Activated T-helper 1 cell treated with anti-CD3 and anti-CD28 coated beads, Interleukin-12 subunit alpha, Interleukin-12 subunit beta, Interleukin-2, Interleukin-4 antibody, amounts not matched to agents 30 ng/mL and 10 ng/mL and 1 ng/mL, durations not matched to agents 14 hours and 24 hours and 36 hours (primary cell): ENCODE results near the gene SRPRB. TPM values are rescaled to one million over a fixed set of nuclear protein-coding genes. Genes with fewer than 3 reads are reported as not detected.

Experiments
- DNase-seq: peaks from one replicate; pipeline ENCODE4 v3.0.0; 2021; ENCODE audit warnings: low spot score
- H3K27ac Mint-ChIP-seq: one replicate; pipeline ENCODE4 v1.8.0; 2021; ENCODE audit warnings: mild to moderate bottlenecking, mixed read lengths
- H3K27me3 Mint-ChIP-seq: one replicate; pipeline ENCODE4 v1.8.0; 2022; ENCODE audit warnings: mild to moderate bottlenecking, moderate library complexity, mixed read lengths; ENCODE audit not compliant: insufficient read depth
- H3K36me3 Mint-ChIP-seq: one replicate; pipeline ENCODE4 v1.8.0; 2021; ENCODE audit warnings: low read depth, mixed read lengths
- H3K4me1 Mint-ChIP-seq: one replicate; pipeline ENCODE4 v1.8.0; 2021; ENCODE audit warnings: low read depth, mixed read lengths
- H3K4me3 Mint-ChIP-seq: one replicate; pipeline ENCODE4 v1.8.0; 2021; ENCODE audit warnings: mild to moderate bottlenecking, moderate library complexity, mixed read lengths
- H3K9me3 Mint-ChIP-seq: one replicate; pipeline ENCODE4 v1.8.0; 2021; ENCODE audit warnings: mixed read lengths
- intact Hi-C: fragments of 100-400 bp; cut with micrococcal nuclease; formaldehyde crosslinking; loops from one replicate; pipeline ENCODE4 v1.15.1; 2024
- total RNA-seq: library from RNA; stranded (reverse); gene quantifications from 2 replicates; pipeline ENCODE4 v1.2.3, GENCODE V29; 2022

The SRPRB gene
- total RNA-seq, 1 donor from 2014 or later = 115 TPM

DNA sequence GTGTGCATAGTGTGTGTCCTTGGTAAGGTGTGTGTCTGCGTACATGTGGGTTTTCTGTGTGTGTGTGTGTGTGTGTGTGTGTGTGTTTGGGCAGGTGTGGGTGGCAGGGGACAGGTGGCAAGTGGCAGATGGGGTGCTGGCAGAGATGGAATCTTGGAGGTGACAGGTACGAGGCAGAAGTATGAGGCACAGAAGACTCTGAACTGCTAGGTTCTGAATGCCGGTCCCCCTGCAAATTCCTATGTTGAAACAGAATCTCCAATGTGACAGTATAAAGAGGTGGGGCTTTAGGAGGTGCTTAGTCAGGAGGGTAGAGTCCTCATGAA lies 29.8 kb downstream of the SRPRB start:
- no peaks in the 10 kb centered on the region for H3K9me3 Mint-ChIP-seq
- H3K27ac Mint-ChIP-seq = no peak overlapping the region
- no peak for DNase-seq
- intact Hi-C loops = no loop called here
- no peak overlapping the region for H3K4me3 Mint-ChIP-seq
- H3K4me1 Mint-ChIP-seq = no peaks in the 10 kb centered on the region
- no peaks in the 10 kb centered on the region for H3K36me3 Mint-ChIP-seq
- H3K27me3 Mint-ChIP-seq = peaks cover 5% of the 10 kb centered on the region

DNA sequence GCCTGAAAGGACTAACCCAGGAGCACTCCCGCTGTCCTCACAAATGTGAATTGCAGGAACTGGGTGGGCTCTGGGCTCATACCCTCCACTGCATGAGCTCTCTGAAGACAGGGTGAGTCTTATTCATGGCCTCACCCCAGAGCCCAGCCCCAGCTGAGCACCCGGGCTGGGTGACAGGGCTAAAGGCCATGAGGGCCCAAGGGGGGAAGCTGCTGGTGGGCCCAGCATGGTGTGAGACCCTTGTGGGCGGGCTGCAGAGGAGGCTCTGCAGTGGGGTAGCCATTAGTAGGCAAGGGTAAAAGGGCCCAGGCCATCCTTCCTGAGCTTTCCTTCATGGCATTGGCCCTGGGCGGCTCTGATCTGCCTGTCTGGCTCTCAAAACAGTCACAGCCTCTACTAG lies 30.3 kb downstream of the SRPRB start:
- Mint-ChIP-seq H3K4me1 (no peaks in the 10 kb centered on the region), H3K27me3 (peaks cover 5% of the 10 kb centered on the region), H3K36me3 (no peaks in the 10 kb centered on the region), H3K4me3 (no peak overlapping the region), H3K27ac (no peak overlapping the region), H3K9me3 (no peaks in the 10 kb centered on the region)
- no peak for DNase-seq
- intact Hi-C loops = no loop called here

DNA sequence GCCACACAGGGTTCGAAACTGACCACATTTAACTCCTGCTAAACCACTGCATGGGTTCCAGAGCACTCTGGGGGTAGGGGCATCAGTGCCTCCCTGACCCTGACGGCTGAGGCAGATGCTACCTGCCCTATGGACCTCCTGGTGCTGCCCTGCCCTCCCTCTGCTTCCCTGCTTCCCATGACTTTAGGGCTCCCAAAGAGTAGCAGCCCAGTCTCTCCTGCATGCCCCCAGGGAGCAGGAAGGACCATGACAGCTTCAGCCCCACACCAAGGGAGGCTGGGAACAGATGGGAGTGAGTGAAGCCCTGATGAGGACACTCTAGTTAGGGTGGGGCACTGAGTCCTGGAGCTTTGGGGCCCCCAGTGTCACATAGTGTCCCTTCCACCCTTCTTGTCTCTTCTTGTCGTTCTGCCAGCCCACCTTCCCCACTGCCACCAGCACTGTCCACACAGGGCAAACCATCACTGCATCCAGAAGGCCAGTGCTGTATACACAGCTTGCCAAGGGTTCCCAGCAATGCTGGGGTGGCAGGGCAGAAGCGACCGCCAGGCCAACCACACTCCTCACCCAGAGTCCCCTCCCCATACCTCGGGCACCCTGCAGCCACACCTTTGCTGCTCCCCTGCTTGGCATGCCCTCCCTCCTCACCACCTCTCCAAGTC lies 31.0 kb downstream of the SRPRB start:
- no peak overlapping the region for H3K4me3 Mint-ChIP-seq
- H3K27me3 Mint-ChIP-seq = peaks cover 5% of the 10 kb centered on the region

DNA sequence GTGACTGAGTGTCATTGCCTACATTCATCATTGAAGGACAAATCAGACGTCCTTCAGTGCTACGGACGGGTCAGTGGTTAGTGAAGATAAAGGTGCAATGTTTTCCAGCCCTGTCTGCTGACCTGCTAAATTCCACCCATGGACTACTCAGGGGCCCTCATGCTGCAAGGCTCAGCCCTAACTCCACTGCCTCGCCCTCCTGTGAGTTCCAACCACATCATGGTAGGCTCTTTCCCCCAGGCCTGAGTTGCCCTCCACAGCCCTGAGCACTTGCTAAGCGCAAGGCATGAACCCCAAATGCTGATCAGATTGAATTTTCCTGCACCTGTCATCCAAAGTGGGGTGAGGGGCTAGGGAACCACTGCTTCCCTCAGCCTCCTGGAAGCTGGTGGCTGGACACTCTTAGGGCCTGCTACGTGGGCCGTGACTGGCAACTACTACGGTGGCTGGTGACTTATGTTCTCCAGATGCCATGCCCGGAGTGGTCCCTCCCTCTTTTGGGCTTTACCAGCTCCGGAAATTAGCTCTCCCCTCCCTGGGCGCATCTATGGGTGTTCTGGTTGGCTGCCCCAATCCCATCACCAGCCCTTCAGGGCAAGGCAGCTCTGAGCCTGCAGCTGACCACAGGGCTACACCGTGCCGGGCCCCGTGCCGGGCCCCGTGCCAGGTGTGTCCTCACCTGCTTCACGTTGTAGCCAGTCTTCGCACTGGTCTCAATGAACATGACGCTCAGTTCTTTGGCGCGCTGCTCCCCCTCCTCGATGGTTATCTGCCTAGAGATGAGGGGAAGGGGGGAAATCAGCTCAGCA lies 32.1 kb downstream of the SRPRB start:
- no peak overlapping the region for H3K27ac Mint-ChIP-seq
- no peaks in the 10 kb centered on the region for H3K9me3 Mint-ChIP-seq
- H3K27me3 Mint-ChIP-seq = peaks cover 5% of the 10 kb centered on the region
- H3K36me3 Mint-ChIP-seq = no peaks in the 10 kb centered on the region
- no peak for DNase-seq
- H3K4me1 Mint-ChIP-seq = no peaks in the 10 kb centered on the region
- H3K4me3 Mint-ChIP-seq = no peak overlapping the region
- intact Hi-C loops = no loop called here

More for the DNA sequence above, 31.0 kb downstream of the SRPRB start:
- Mint-ChIP-seq H3K9me3 (no peaks in the 10 kb centered on the region), H3K27ac (no peak overlapping the region), H3K36me3 (no peaks in the 10 kb centered on the region), H3K4me1 (no peaks in the 10 kb centered on the region)
- no peak for DNase-seq
- intact Hi-C loops = no loop called here

DNA sequence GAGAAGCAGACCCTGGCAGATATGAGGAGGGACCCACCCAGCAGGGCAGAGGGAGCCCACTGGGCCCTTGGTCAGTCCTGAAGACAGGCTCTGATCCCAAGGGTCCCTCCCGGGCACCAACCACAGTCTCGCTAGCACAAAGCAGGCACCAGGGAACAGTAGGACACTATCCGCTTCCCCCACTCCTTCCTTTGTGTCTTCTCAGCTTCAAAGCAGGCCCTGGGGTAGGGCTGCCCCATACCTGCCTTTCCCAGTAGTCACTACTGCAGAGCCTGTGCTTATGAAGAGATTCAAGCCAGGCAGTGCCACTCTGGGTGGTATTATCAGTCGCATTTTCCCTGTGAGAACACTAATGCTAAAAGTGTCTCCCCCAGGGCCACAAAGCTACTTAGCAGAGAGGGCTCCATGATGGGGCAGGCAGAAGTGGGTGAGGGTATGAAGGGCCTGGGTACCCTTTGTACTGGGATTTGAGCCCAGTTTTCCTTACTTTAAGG lies 32.7 kb downstream of the SRPRB start:
- H3K4me1 Mint-ChIP-seq = no peaks in the 10 kb centered on the region
- no peaks in the 10 kb centered on the region for H3K36me3 Mint-ChIP-seq
- intact Hi-C loops = no loop called here
- H3K27me3 Mint-ChIP-seq = peaks cover 5% of the 10 kb centered on the region
- no peaks in the 10 kb centered on the region for H3K9me3 Mint-ChIP-seq
- H3K4me3 Mint-ChIP-seq = no peak overlapping the region
- H3K27ac Mint-ChIP-seq = no peak overlapping the region
- no peak for DNase-seq

DNA sequence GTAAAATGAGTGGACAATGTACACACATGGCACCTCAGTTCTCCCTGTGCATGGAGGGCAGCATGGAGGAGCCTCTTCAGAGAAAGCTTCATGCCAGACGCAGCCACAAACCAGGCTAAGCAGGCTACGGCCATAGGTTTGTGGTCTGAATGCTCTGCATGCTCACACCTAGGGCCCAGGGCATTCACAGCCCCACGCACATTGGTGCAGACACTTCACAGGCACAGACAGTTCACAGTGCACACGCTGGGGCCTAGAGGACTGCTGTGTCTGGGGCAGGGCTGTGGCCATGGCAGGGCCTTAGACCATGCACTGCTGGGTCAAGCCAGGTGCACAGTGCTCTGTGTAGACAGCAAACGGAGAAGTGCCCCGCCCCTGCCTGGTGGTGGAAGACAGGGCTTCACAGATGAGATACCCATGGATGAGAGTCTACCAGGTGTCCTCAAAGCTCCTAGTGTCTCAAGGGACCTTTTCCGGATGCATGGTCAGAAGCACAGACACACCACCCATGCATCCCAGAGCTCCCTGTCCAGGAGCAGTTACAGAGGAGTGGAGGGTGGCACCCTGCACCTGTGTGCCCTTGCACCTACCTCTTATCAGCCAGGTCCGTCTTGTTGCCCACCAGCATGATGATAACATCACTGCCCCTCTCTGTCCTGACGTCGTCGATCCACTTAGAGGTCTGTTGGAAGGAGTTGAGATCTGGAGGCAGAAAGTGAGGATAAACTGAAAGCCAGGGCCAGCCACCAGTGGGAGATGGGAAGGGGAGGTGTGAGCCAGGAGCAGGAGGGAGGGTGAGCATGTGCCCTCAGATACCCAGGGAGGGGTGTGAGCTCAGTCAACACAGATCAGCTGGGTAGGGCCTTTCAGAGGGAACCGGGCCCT lies 33.5 kb downstream of the SRPRB start:
- Mint-ChIP-seq H3K36me3 (no peaks in the 10 kb centered on the region), H3K4me1 (no peaks in the 10 kb centered on the region), H3K9me3 (no peaks in the 10 kb centered on the region), H3K27me3 (peaks cover 5% of the 10 kb centered on the region), H3K27ac (no peak overlapping the region), H3K4me3 (no peak overlapping the region)
- intact Hi-C loops = no loop called here
- DNase-seq = no peak

DNA sequence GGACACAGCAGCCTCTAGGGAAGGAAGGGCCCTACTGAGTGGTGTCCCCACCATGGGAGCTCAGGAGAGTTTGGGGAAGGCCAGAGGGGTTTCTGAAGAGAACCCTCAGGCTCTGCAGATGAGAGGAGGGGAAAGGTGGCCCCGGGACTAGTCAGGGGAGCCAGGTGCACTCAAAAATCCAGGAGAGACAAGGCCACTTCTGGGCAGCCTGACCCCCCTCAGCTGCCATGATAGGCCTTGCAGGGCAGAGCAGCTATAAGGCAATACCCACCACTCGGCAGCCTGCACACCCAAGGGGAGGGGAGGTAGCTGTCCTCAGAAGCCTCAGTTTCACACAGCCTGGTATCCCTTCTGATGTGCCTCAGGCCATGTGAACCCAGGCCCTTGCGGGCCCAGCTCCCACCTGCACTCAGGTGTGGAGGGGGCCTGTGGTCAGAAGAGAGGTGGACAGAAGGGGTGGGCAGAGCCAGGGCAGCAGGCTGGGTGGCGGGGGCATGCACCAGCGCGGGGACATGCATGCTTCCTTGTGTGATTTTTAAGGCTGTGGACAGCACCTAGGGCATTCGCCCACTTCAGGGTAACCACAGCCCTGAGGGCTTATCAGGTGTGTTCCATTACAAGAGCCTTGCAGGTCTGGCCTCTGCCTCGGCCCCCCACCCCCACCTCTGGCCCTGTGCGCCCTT lies 34.6 kb downstream of the SRPRB start:
- DNase-seq = no peak
- H3K36me3 Mint-ChIP-seq = no peaks in the 10 kb centered on the region
- H3K4me3 Mint-ChIP-seq = no peak overlapping the region

DNA sequence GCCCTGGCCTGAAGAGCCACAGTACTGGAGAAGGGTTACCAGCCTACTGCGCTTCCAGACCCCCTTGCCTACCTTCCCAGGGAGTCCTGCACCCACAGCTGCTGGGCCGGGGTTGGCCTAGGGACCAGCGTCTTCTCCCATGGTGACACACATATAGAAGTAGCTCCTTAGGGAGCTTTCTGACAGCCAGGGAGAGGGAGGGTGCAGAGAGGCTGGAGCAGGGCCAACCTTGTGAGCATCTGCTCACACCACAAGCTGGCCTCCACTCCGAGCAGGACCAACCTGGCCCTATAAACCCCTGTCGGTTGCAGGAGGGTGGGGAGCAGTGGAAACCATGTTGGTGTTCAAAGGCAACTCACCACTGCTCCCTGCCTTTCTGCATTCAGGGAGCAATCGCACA lies 35.2 kb downstream of the SRPRB start:
- Mint-ChIP-seq H3K4me1 (no peaks in the 10 kb centered on the region), H3K27ac (no peak overlapping the region), H3K9me3 (no peaks in the 10 kb centered on the region), H3K4me3 (no peak overlapping the region), H3K36me3 (no peaks in the 10 kb centered on the region), H3K27me3 (peaks cover 5% of the 10 kb centered on the region)
- no peak for DNase-seq
- intact Hi-C loops = no loop called here

More for the DNA sequence above, 34.6 kb downstream of the SRPRB start:
- H3K27ac Mint-ChIP-seq = no peak overlapping the region
- intact Hi-C loops = no loop called here
- no peaks in the 10 kb centered on the region for H3K9me3 Mint-ChIP-seq
- peaks cover 5% of the 10 kb centered on the region for H3K27me3 Mint-ChIP-seq
- no peaks in the 10 kb centered on the region for H3K4me1 Mint-ChIP-seq

DNA sequence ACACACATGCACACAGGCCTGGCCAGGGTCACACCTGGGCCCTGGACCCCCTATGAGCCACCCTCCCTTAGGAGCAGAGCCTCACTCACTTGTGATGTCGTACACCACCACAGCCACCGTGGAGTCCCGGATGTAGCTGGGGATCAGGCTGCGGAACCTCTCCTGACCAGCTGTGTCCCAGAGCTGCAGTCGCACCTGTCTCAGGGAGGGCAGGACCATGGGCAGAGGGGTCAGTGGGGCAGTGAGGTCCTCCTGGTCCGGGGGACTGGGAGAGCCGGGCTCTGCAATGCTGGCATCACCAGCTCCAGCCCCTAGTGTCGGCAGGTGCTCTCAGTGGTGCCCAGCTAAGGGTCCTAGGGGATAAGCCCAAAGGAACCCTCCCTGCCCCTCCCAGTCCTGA lies 35.6 kb downstream of the SRPRB start:
- intact Hi-C loops = no loop called here
- no peak overlapping the region for H3K27ac Mint-ChIP-seq
- no peaks in the 10 kb centered on the region for H3K36me3 Mint-ChIP-seq

DNA sequence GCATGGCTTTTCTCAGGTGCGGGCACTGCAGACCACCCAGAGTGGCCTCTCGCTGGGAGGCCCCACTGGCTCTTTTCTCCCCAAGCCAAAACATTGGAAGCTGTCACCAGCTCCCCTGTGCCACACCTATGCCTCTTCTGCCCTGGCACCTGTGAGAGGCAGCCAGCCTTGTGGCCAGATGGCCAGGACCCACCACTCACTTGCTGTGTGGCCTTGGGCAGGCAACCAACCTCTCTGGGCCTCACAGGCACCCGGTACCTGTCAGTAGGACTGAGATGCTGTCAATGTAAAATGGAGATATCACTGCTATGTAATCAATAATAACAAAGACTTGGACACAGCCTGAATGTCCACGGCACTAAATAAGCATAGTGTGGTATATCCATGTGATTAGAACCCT lies 36.5 kb downstream of the SRPRB start:
- intact Hi-C loops = no loop called here
- Mint-ChIP-seq H3K4me3 (no peak overlapping the region), H3K27ac (no peak overlapping the region), H3K27me3 (peaks cover 3% of the 10 kb centered on the region), H3K36me3 (no peaks in the 10 kb centered on the region), H3K9me3 (no peaks in the 10 kb centered on the region), H3K4me1 (no peaks in the 10 kb centered on the region)
- DNase-seq = no peak

More for the DNA sequence above, 35.6 kb downstream of the SRPRB start:
- H3K9me3 Mint-ChIP-seq = no peaks in the 10 kb centered on the region
- peaks cover 5% of the 10 kb centered on the region for H3K27me3 Mint-ChIP-seq
- H3K4me1 Mint-ChIP-seq = no peaks in the 10 kb centered on the region
- no peak overlapping the region for H3K4me3 Mint-ChIP-seq
- DNase-seq = no peak

DNA sequence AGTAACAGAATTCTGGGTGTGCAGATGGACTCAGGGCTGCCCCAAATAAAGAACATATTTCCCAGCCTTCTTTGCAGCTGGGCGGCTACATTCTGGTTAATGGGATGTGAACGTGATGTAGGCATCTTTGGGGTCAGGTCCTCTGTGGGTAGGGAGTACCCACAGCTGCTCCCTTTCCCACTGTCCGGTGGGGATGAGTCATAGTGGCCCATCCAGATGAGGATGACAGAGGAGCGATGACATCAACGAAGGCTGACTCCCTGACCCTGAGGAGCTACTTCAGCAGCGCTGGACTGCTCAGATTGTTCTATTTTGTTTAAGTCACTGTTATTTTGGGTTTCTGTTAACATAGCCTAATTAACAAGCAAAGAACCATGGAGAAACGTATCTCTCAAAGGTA lies 38.0 kb downstream of the SRPRB start:
- Mint-ChIP-seq H3K9me3 (no peaks in the 10 kb centered on the region), H3K27me3 (peaks cover 8% of the 10 kb centered on the region), H3K36me3 (no peaks in the 10 kb centered on the region), H3K4me1 (no peaks in the 10 kb centered on the region), H3K27ac (no peak overlapping the region), H3K4me3 (no peak overlapping the region)
- DNase-seq = no peak
- intact Hi-C loops = no loop called here

DNA sequence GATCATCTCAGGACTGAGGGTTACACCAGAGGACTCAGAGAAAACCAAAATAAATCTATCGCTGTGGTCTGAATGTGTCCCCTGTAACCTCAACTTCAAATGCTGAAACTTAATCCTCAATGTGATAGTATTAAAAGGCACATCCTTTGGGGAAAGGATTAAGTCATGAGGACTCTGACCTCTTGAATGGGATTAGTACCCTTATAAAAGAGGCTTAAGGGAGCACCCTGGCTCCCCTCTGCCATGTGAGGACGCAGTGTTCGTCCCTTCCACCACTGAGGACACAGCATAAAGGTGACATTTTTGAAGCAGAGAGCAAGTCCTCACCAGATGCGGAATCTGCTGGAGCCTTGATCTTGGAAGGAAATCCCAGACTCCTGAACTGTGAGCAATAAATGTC lies 39.5 kb downstream of the SRPRB start:
- H3K27ac Mint-ChIP-seq = no peak overlapping the region
- intact Hi-C loops = no loop called here

More for the DNA sequence above, 39.5 kb downstream of the SRPRB start:
- Mint-ChIP-seq H3K4me1 (no peaks in the 10 kb centered on the region), H3K4me3 (no peak overlapping the region), H3K9me3 (no peaks in the 10 kb centered on the region), H3K27me3 (peaks cover 5% of the 10 kb centered on the region), H3K36me3 (no peaks in the 10 kb centered on the region)
- no peak for DNase-seq
